Nephron progenitor cell (in vitro differentiated cells): ENCODE measurements around the gene SMPDL3B.

Experiments used
- DNase-seq: peaks from one replicate; pipeline ENCODE4 v3.0.0; 2021
- H3K27ac Mint-ChIP-seq: 2 replicates; pipeline ENCODE4 v1.8.0; 2021; ENCODE audit warnings: mild to moderate bottlenecking, moderate library complexity, mixed read lengths
- H3K27me3 Mint-ChIP-seq: 2 replicates; pipeline ENCODE4 v1.8.0; 2021; ENCODE audit warnings: mild to moderate bottlenecking, low read depth, mixed read lengths; ENCODE audit not compliant: poor library complexity
- H3K36me3 Mint-ChIP-seq: 2 replicates; pipeline ENCODE4 v1.8.0; 2021; ENCODE audit warnings: low read depth, mixed read lengths
- H3K4me1 Mint-ChIP-seq: 2 replicates; pipeline ENCODE4 v1.8.0; 2021; ENCODE audit warnings: mixed read lengths
- H3K4me3 Mint-ChIP-seq: 2 replicates; pipeline ENCODE4 v1.8.0; 2021; ENCODE audit warnings: mild to moderate bottlenecking, moderate library complexity, mixed read lengths
- H3K9me3 Mint-ChIP-seq: 2 replicates; pipeline ENCODE4 v1.8.0; 2021; ENCODE audit warnings: mild to moderate bottlenecking, moderate library complexity, mixed read lengths
- CTCF ChIP-seq: fragments of 200-600 bp; sonication (generic); IDR thresholded peaks from 2 replicates; pipeline ENCODE4 v1.5.0; 2021; ENCODE audit warnings: antibody characterized with exemption

Gene SMPDL3B

GRCh38 chr1:27912429-27912828 is 22.4 kb upstream of the SMPDL3B start:
- Mint-ChIP-seq H3K27me3 (peaks cover 31% of the 10 kb centered on the region), H3K9me3 (peaks cover 12% of the 10 kb centered on the region), H3K4me1 (peaks cover 12% of the 10 kb centered on the region), H3K27ac (no peak overlapping the region), H3K36me3 (peaks cover 39% of the 10 kb centered on the region), H3K4me3 (peak overlapping the region; percentile 44)
- no peak for DNase-seq
- no peak for TF ChIP-seq CTCF

GRCh38 chr1:27915082-27915575 is 19.7 kb upstream of the SMPDL3B start:
- no peak for TF ChIP-seq CTCF
- H3K4me3 Mint-ChIP-seq: peak overlapping the region; percentile 100
- H3K36me3 Mint-ChIP-seq: peaks cover 22% of the 10 kb centered on the region
- H3K27ac Mint-ChIP-seq: no peak overlapping the region
- H3K27me3 Mint-ChIP-seq: peaks cover 51% of the 10 kb centered on the region
- no peak for DNase-seq
- H3K9me3 Mint-ChIP-seq: peaks cover 12% of the 10 kb centered on the region
- H3K4me1 Mint-ChIP-seq: peaks cover 12% of the 10 kb centered on the region

- no peak overlapping the region for H3K27ac Mint-ChIP-seq
- H3K4me3 Mint-ChIP-seq: no peak overlapping the region
- H3K36me3 Mint-ChIP-seq: no peaks in the 10 kb centered on the region
Observed at GRCh38 chr1:27922272-27922671, 12.5 kb upstream of the SMPDL3B start.

GRCh38 chr1:27928216-27928954 is 6.4 kb upstream of the SMPDL3B start:
- H3K36me3 Mint-ChIP-seq: no peaks in the 10 kb centered on the region
- no peak overlapping the region for H3K27ac Mint-ChIP-seq
- no peaks in the 10 kb centered on the region for H3K9me3 Mint-ChIP-seq
- no peak for DNase-seq
- peaks cover 12% of the 10 kb centered on the region for H3K27me3 Mint-ChIP-seq
- H3K4me3 Mint-ChIP-seq: no peak overlapping the region
- TF ChIP-seq CTCF: no peak
- H3K4me1 Mint-ChIP-seq: peaks cover 11% of the 10 kb centered on the region

More at GRCh38 chr1:27922272-27922671, 12.5 kb upstream of the SMPDL3B start:
- no peaks in the 10 kb centered on the region for H3K4me1 Mint-ChIP-seq
- H3K9me3 Mint-ChIP-seq: no peaks in the 10 kb centered on the region
- TF ChIP-seq CTCF: no peak
- H3K27me3 Mint-ChIP-seq: peaks cover 33% of the 10 kb centered on the region
- no peak for DNase-seq

GRCh38 chr1:27931184-27931583 is 3.6 kb upstream of the SMPDL3B start:
- no peak for TF ChIP-seq CTCF
- H3K4me3 Mint-ChIP-seq: no peak overlapping the region
- no peak for DNase-seq
- H3K9me3 Mint-ChIP-seq: no peaks in the 10 kb centered on the region
- peaks cover 30% of the 10 kb centered on the region for H3K27me3 Mint-ChIP-seq
- H3K4me1 Mint-ChIP-seq: peaks cover 26% of the 10 kb centered on the region
- no peak overlapping the region for H3K27ac Mint-ChIP-seq
- no peaks in the 10 kb centered on the region for H3K36me3 Mint-ChIP-seq

GRCh38 chr1:27931759-27932158 is 3.0 kb upstream of the SMPDL3B start:
- peaks cover 29% of the 10 kb centered on the region for H3K27me3 Mint-ChIP-seq
- H3K36me3 Mint-ChIP-seq: no peaks in the 10 kb centered on the region
- DNase-seq: no peak
- no peak overlapping the region for H3K4me3 Mint-ChIP-seq
- peaks cover 26% of the 10 kb centered on the region for H3K4me1 Mint-ChIP-seq
- no peaks in the 10 kb centered on the region for H3K9me3 Mint-ChIP-seq
- no peak for TF ChIP-seq CTCF
- no peak overlapping the region for H3K27ac Mint-ChIP-seq
